Measurements from ENCODE around the gene CAMSAP1.

The CAMSAP1 gene

DNA sequence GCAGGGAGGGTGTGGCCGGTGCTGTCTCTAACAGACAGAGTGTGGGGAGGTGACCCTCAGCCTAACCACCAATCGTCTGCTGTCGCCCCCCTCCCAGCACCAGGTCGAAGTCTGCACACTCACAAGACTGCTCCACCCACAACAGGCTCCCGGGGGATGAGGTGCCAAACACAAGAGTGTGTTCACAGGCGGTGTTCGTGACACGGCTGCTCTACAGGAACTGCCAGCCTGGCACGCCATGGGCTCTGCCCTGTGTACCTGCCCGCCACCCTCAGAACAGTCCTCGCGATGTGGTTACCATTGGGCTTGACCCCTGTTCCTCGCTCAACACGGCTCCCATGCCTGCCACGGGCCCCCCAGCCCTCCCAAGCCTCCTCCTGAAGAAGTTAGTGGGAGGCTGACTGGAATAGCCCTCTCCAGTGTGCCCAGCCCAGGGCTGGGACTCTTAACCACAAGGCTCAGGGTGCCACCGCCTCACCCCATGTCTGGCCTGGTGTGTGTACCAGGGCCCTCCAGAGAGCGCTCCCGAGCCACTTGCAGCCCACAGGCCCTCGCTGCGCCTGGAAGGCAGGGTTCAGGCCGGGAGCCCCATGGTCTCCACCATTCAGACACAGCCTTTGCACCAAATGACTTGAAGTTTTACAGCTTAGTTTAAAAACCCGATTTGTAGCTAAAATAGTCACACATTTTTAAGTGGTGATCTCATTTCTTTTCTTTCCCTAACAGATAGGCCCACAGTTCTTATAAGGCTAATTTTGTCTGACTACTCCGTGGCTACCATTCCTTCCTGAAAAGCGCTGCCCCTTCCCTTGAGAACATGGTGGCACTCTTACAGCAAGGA lies 102.5 kb downstream of the CAMSAP1 start:
- no peaks in the 10 kb centered on the region for H3K9me3 ChIP-seq (ENCODE audit: control insufficient read depth, low read length)
- H3K27ac ChIP-seq (ENCODE audit: low read depth, low read length, severe bottlenecking) = no peak overlapping the region
- no peak overlapping the region for H3K4me3 ChIP-seq (ENCODE audit: extremely low read depth, insufficient read depth, low read length, poor library complexity, severe bottlenecking)
- peaks cover 11% of the 10 kb centered on the region for H3K36me3 ChIP-seq (ENCODE audit: control insufficient read depth, insufficient read depth, low read length)
- WGBS, 2 experiments (ENCODE audit: insufficient coverage in 2 of 2) = 94% methylated on average over 15 to 20 of the region's 24 CpGs
- H3K4me1 ChIP-seq (ENCODE audit: control insufficient read depth, insufficient read depth, low read length, poor library complexity, severe bottlenecking) = peaks cover 16% of the 10 kb centered on the region

DNA sequence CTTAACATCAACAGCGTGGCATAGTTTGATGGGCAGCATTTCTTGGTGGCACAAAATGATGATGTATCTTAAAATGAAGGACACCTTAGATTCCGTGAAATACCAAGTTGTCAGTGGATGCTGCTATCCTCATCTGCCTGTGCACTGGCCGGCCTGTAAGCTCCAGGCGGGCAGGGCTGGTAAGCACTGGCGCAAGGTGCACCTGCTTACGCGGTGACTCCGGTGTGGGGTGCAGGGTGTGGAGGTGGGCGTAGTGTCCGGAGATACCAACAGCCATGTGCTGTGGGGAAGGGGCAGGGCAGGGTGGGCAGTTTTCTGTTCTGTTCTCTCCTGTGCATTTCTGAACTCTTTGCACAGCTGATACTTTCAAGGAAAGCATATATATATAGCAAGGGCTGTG lies 103.9 kb downstream of the CAMSAP1 start:
- H3K9me3 ChIP-seq (ENCODE audit: control insufficient read depth, low read length) = no peaks in the 10 kb centered on the region
- no peak overlapping the region for H3K27ac ChIP-seq (ENCODE audit: low read depth, low read length, severe bottlenecking)

GRCh38 chr9:135802876-135803419 lies 104.4 kb downstream of the CAMSAP1 start:
- no peak overlapping the region for H3K27ac ChIP-seq (ENCODE audit: low read depth, low read length, severe bottlenecking)
- H3K36me3 ChIP-seq (ENCODE audit: control insufficient read depth, insufficient read depth, low read length) = no peaks in the 10 kb centered on the region
- WGBS, 2 experiments (ENCODE audit: insufficient coverage in 2 of 2) = 77 to 79% methylated on average over 15 to 17 of the region's 18 CpGs
- no peaks in the 10 kb centered on the region for H3K9me3 ChIP-seq (ENCODE audit: control insufficient read depth, low read length)
- no peak overlapping the region for H3K4me3 ChIP-seq (ENCODE audit: extremely low read depth, insufficient read depth, low read length, poor library complexity, severe bottlenecking)
- peaks cover 16% of the 10 kb centered on the region for H3K4me1 ChIP-seq (ENCODE audit: control insufficient read depth, insufficient read depth, low read length, poor library complexity, severe bottlenecking)

More for the DNA sequence above, 103.9 kb downstream of the CAMSAP1 start:
- 94 to 95% methylated on average over 4 to 5 of the region's 10 CpGs for WGBS, 2 experiments (ENCODE audit: insufficient coverage in 2 of 2)
- Histone ChIP-seq H3K4me1 (ENCODE audit: control insufficient read depth, insufficient read depth, low read length, poor library complexity, severe bottlenecking) (peaks cover 16% of the 10 kb centered on the region), H3K36me3 (ENCODE audit: control insufficient read depth, insufficient read depth, low read length) (no peaks in the 10 kb centered on the region), H3K4me3 (ENCODE audit: extremely low read depth, insufficient read depth, low read length, poor library complexity, severe bottlenecking) (no peak overlapping the region)

DNA sequence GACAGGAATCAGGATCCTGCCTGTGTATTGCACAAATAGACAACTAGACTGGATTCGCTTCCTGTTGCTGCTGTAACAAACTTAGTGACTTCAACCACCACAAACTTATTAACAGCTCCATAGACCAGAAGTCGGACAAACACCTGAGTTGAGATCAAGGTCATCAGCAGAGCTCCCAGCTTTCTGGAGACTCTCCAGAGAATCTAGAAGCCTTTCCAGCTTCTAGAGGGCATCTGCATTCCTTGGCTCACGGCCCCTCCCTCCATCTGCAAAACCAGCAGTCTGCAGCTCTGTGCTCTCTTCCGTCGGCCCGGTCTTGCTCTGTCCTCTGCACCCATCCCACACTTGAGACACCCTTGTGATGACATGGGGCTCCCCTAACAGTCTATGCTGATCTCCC lies 106.3 kb downstream of the CAMSAP1 start:
- Histone ChIP-seq H3K9me3 (ENCODE audit: control insufficient read depth, low read length) (no peaks in the 10 kb centered on the region), H3K4me1 (ENCODE audit: control insufficient read depth, insufficient read depth, low read length, poor library complexity, severe bottlenecking) (peaks cover 16% of the 10 kb centered on the region), H3K4me3 (ENCODE audit: extremely low read depth, insufficient read depth, low read length, poor library complexity, severe bottlenecking) (no peak overlapping the region), H3K36me3 (ENCODE audit: control insufficient read depth, insufficient read depth, low read length) (no peaks in the 10 kb centered on the region), H3K27ac (ENCODE audit: low read depth, low read length, severe bottlenecking) (no peak overlapping the region)
- WGBS, 2 experiments (ENCODE audit: insufficient coverage in 2 of 2) = 91 to 92% methylated on average over 6 of the region's 6 CpGs

GRCh38 chr9:135799261-135799660 lies 108.1 kb downstream of the CAMSAP1 start:
- peaks cover 6% of the 10 kb centered on the region for H3K4me1 ChIP-seq (ENCODE audit: control insufficient read depth, insufficient read depth, low read length, poor library complexity, severe bottlenecking)
- H3K4me3 ChIP-seq (ENCODE audit: extremely low read depth, insufficient read depth, low read length, poor library complexity, severe bottlenecking) = no peak overlapping the region
- no peaks in the 10 kb centered on the region for H3K9me3 ChIP-seq (ENCODE audit: control insufficient read depth, low read length)
- no peak overlapping the region for H3K27ac ChIP-seq (ENCODE audit: low read depth, low read length, severe bottlenecking)
- 97 to 98% methylated on average over 4 to 10 of the region's 13 CpGs for WGBS, 2 experiments (ENCODE audit: insufficient coverage in 2 of 2)
- H3K36me3 ChIP-seq (ENCODE audit: control insufficient read depth, insufficient read depth, low read length) = no peaks in the 10 kb centered on the region

DNA sequence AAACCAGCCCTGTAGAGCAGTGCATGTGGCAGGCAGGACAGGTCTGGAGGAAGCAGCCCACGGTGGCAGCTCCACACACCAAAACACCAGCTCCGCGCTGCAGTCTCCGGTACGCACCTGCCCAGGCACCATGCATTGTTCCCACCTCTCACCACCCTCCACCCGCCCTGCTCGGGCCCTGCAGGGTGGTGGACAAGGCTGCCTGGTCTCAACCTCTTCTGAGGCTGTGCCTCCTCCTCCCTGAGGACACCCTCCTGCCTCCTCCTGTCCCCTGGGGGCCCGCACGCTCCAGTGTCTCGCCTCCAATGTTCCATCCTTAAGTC lies 109.1 kb downstream of the CAMSAP1 start:
- Histone ChIP-seq H3K4me3 (ENCODE audit: extremely low read depth, insufficient read depth, low read length, poor library complexity, severe bottlenecking) (no peak overlapping the region), H3K27ac (ENCODE audit: low read depth, low read length, severe bottlenecking) (no peak overlapping the region), H3K36me3 (ENCODE audit: control insufficient read depth, insufficient read depth, low read length) (no peaks in the 10 kb centered on the region), H3K9me3 (ENCODE audit: control insufficient read depth, low read length) (no peaks in the 10 kb centered on the region), H3K4me1 (ENCODE audit: control insufficient read depth, insufficient read depth, low read length, poor library complexity, severe bottlenecking) (peaks cover 6% of the 10 kb centered on the region)
- WGBS, 2 experiments (ENCODE audit: insufficient coverage in 2 of 2) = 91 to 93% methylated on average over 7 to 10 of the region's 10 CpGs

DNA sequence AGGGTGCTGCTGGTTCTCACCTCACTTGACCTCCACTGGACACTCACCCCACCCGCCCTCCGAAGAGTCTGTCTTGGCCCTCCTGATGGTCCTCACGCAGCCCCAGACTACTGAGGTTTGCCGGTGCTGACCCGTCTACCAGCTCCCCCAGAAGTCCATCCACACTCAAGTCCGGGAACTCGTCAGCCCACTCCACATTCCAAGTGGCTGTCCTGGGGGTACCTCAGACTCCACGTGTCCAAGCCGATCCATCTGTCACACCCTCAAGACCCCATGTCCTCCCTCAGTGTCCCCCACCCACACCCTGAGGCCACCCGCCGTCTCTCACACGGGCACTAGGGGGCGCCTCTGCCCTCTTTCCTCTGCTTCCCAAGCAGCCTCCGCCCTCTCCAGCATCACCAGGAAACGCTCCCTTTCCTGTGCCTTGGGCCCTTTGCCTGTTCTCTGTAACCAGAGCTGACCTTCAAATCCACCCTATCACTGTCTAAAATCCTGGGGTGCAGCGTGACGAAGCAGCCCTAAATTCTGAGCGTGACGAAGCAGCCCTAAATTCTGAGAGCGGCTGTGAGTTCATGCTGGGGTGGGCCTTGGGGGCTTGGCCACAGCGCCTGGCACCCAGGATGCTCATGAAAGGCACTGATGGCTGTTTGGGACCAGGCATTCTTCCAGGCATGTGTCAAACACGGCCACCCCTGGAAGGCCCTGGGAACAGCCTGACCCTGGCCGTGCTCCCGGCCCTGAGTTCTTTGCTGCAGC lies 109.7 kb downstream of the CAMSAP1 start:
- WGBS, 2 experiments (ENCODE audit: insufficient coverage in 2 of 2) = 50 to 55% methylated on average over 23 of the region's 24 CpGs
- Histone ChIP-seq H3K9me3 (ENCODE audit: control insufficient read depth, low read length) (no peaks in the 10 kb centered on the region), H3K4me1 (ENCODE audit: control insufficient read depth, insufficient read depth, low read length, poor library complexity, severe bottlenecking) (peaks cover 1% of the 10 kb centered on the region), H3K4me3 (ENCODE audit: extremely low read depth, insufficient read depth, low read length, poor library complexity, severe bottlenecking) (no peak overlapping the region), H3K27ac (ENCODE audit: low read depth, low read length, severe bottlenecking) (no peak overlapping the region), H3K36me3 (ENCODE audit: control insufficient read depth, insufficient read depth, low read length) (no peaks in the 10 kb centered on the region)

DNA sequence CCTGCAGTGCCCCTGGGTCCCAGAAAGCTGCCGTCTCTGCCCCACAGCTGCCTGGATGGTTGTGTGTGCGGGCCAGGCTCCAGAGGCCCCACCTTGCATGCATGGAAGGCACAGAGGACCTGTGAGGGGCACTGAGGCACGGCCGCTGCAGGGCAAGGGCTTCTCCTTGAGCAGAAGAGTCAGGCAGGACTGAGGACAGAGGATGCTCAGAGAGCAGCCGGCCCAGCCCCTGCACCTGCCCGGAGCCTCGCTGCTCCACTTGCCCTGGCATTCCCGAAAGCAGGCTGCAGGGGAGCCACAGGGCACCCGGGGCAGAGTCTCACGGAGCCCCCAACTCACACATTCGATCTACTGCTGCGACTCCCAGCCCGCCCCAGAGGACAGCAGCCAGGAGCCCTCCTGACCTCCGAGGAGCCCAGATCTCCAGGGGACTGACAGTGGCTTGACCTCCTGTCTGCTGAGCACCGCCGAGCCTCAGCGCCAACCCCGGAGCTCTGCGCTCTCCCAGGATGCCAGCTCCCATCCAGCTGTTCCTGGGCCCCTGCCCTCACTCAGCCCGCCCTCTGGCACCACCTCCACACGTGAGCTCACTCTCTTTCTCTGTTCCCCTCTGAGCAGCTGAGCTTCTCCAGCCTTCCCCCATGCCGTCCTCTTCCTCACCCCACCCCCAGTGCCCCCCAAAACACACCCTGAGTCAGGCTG lies 110.4 kb downstream of the CAMSAP1 start:
- H3K36me3 ChIP-seq (ENCODE audit: control insufficient read depth, insufficient read depth, low read length) = no peaks in the 10 kb centered on the region
- no peaks in the 10 kb centered on the region for H3K4me1 ChIP-seq (ENCODE audit: control insufficient read depth, insufficient read depth, low read length, poor library complexity, severe bottlenecking)
- 91 to 94% methylated on average over 16 to 22 of the region's 22 CpGs for WGBS, 2 experiments (ENCODE audit: insufficient coverage in 2 of 2)
- no peak overlapping the region for H3K27ac ChIP-seq (ENCODE audit: low read depth, low read length, severe bottlenecking)
- no peak overlapping the region for H3K4me3 ChIP-seq (ENCODE audit: extremely low read depth, insufficient read depth, low read length, poor library complexity, severe bottlenecking)
- H3K9me3 ChIP-seq (ENCODE audit: control insufficient read depth, low read length) = no peaks in the 10 kb centered on the region

DNA sequence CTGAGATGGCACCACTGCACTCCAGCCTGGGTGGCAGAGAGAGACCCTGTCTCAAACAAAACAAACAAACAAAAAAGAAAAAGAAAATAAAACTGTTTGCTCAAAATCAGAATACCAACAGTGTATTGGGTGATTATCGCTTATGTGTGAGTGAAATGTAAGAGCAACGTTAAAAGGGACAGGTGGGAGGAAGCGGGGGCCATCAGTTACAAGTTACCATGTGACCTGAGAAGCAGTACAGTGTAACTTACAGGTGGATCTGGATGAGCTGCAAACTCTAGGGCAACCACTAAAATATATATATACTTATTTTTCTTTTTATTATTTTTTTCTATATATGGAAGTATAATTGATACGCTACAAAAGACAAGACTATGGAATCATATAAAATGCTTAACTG lies 112.0 kb downstream of the CAMSAP1 start:
- WGBS, 2 experiments (ENCODE audit: insufficient coverage in 2 of 2) = 88 to 100% methylated on average over 2 to 3 of the region's 4 CpGs
- H3K36me3 ChIP-seq (ENCODE audit: control insufficient read depth, insufficient read depth, low read length) = no peaks in the 10 kb centered on the region
- H3K27ac ChIP-seq (ENCODE audit: low read depth, low read length, severe bottlenecking) = no peak overlapping the region
- no peak overlapping the region for H3K4me3 ChIP-seq (ENCODE audit: extremely low read depth, insufficient read depth, low read length, poor library complexity, severe bottlenecking)
- H3K9me3 ChIP-seq (ENCODE audit: control insufficient read depth, low read length) = no peaks in the 10 kb centered on the region
- no peaks in the 10 kb centered on the region for H3K4me1 ChIP-seq (ENCODE audit: control insufficient read depth, insufficient read depth, low read length, poor library complexity, severe bottlenecking)

GRCh38 chr9:135794361-135794885 lies 112.9 kb downstream of the CAMSAP1 start:
- no peaks in the 10 kb centered on the region for H3K4me1 ChIP-seq (ENCODE audit: control insufficient read depth, insufficient read depth, low read length, poor library complexity, severe bottlenecking)
- 94 to 96% methylated on average over 13 to 14 of the region's 15 CpGs for WGBS, 2 experiments (ENCODE audit: insufficient coverage in 2 of 2)
- no peaks in the 10 kb centered on the region for H3K9me3 ChIP-seq (ENCODE audit: control insufficient read depth, low read length)
- no peaks in the 10 kb centered on the region for H3K36me3 ChIP-seq (ENCODE audit: control insufficient read depth, insufficient read depth, low read length)
- H3K4me3 ChIP-seq (ENCODE audit: extremely low read depth, insufficient read depth, low read length, poor library complexity, severe bottlenecking) = no peak overlapping the region
- H3K27ac ChIP-seq (ENCODE audit: low read depth, low read length, severe bottlenecking) = no peak overlapping the region
